ENCODE results near the gene MED25.
A peak's percentile ranks its signal among the peaks of the same experiment; 100 is the strongest.

MED25 gene

DNA sequence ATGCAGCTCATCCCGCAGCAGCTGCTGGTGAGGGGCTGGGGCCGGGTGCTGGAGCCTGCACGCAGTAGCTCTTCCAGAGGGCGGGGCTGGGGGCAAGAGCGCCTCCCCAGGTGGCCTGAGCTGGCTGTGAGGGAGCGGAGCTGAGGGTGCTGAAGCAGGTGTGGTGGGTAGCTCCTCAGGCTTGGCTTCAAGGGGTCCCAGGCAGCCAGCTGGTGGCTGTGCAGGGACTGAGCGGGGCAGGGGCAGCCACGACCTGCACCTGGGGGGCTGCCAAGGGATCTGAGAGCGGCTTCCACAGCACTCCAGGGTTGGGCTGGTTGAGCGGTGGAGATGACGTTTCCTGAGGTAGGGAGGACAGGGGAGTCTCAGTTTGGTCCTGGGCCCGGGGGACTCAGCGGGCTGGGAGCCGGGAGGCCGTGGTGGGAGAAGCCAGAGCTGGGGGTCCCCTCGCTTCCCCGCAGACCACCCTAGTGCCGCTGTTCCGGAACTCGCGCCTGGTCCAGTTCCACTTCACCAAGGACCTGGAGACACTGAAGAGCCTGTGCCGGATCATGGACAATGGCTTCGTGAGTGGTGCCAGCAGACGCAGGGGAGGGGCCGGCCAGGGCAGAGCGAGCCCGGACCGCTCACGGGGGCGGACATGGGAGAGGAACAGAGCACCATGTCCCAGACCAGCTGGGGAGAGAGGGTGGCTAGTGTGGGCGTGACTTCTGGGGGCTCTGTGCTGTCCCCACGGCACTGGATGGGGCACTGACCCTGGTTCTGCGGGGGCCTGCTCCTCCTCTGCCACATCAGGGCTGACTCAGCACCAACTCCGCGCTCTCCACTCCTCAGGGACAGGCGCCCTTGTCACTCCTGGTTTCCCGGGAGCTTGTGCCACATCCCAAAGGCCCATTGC, 40.2 kb downstream of the MED25 start:
- no peak for DNase-seq (ENCODE audit: low read depth, low spot score)

DNA sequence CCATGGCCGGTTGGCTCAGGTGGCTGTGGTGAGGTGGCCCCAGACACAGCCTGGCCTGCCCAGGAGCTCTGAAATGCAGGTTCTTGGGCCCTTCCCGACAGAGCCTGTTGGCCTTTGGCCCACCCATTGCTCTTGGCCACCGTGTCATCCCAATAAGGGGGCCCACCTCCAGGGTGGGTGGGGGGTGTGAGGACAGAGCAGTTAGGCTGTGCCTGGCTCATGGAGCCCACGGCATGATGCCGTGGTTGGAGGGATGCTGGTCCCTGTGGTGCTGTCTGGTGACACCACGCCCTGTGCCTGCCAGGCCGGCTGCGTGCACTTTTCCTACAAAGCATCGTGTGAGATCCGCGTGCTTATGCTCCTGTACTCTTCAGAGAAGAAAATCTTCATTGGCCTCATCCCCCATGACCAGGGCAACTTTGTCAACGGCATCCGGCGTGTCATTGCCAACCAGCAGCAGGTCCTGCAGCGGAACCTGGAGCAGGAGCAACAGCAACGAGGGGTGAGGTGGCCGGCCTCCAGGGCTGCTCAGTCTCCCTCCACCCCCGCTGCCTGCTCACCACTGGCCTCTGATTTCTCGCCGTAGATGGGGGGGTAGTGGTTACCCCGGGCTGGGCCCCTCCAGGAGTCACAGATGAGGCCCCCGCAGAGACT, 41.7 kb downstream of the MED25 start:
- no peak for DNase-seq (ENCODE audit: low read depth, low spot score)

DNA sequence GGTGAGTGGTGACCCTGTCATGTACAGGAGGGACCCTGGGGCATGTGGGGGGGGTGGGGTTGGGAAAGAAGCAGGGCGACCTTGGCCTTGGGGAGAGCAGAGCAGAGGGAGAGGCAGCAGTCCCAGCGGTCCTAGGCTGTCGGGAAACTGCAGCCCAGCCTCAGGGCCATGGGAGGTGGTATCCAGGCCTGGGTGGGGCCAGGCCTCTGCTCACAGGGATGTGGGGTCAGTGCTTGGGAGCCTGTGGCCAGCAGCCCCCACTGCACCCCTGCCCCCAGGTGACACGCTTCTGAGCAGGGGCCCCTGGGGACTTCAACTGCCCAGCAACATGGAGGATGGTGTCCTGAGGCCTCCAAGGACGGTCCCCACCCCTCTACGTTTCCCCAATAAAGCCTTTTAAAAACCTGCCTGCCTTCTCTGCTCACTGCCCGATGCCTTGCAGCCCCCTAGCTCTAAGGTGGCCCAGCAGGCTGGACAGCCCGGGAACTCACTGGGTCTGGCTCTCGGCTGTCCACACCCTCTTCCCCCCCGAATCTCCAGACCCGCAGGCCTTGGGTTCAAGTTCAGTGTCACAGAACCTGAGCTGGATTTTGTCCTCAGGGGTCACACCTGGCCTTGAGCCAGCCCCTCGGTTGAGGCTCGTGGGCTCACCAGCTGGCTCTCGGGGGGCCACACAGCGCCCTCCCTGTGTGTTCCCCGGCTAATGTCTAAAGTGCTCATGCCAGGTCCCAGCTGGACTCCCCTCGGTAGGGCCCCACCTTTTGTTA, 42.4 kb downstream of the MED25 start:
- DNase-seq (ENCODE audit: low read depth, low spot score), result no peak

DNA sequence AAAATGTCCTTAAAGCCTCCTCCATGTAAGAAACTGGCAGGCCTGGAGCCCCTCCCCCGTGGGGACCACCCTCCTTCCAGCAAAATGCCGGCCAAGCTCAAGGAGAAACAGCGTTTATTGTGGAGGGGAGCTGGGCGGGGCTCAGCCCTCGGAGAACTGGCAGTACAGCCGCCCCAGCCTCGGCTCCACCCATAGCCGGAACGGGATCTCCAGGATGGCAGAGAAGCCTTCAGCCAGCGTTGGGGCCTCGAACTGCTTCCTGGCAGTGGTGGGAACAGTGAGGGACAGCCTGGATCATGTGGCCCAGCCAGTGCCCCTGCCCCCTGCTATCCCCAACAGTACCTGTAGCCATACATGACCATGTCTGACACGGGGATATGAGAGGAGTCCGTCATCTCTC, 43.0 kb downstream of the MED25 start:
- DNase-seq (ENCODE audit: low read depth, low spot score), result no peak

DNA sequence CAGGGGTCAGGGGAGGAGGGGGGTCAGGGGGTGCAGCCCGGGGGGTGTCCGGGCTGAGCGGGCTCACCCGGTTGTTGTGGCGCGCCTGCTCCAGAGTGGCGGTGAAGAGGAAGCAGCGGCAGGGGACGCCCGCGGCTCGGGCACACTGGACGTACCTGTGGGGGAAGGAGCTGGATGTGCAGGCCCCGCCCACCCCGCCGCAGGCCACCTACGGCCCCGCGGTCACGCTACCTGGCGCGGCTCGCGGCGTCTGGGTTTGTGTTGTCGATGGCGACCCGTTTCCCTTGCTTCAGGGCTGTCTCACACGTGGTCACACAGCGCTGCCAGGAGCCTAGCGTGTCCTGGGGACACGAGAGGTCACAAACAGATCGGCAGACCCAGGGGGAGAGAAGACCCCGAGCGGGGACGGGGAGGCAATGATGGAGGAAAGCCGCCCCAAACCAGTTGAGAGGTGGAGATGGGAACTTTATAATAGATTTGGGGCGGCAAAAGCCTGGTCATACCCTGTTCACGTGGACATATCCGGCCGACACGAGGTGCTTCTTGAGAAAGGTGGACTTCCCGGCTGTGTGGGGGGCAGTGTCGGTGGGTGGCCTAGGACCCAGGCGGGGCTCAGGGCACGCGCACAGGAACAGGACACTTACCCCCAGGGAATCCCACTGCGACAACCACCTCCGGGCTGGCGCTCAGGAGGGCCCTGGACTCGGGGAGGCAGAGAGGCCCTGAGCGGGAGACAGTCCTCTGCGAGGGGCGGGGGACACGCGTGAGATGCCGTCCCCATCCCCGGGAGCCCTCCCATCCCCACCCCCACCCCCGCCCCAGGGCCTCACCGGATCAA, 43.7 kb downstream of the MED25 start:
- DNase-seq (ENCODE audit: low read depth, low spot score), result no peak

DNA sequence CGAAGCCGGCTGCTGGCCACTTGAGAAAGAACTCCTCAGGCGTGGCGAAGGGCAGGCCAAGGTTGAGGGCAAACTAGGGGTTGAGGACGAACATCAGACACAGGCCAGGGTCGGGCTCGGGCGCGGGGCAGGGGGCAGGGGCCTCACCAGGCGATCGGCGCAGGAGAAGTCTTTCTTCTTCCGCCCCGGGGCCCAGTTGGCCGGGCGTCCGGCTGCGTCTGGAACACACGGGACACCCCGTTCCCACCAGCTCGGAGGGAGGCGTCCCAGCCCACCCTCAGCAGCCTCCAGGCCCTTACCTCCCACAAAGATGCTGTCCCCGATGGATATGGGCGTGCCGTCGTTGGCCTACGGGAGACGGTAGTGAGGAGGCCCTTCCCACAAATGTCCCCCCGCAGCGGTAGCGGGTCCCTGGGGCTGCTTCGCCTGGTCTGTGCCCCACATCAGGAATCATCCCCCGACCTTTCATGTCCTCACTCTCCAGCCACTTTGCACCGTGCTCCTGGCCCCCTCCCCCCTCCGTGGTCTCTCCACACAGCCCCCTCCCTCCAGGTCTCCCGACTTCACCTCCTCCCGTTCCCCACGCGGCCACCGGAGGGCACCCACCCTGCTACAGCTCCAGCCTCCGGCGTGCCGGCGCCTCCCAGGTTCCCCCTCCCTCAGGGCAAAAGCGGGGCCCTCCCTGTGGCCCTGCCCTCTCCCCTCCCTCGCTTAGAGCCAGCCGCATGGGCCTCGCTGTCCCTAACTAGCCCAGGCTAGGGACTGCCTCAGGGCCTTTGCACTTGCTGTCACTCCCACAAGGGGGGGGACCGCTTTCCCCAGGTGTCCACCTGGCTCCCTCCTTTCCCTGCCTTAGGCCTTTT, 44.5 kb downstream of the MED25 start:
- DNase-seq (ENCODE audit: low read depth, low spot score), result no peak

DNA sequence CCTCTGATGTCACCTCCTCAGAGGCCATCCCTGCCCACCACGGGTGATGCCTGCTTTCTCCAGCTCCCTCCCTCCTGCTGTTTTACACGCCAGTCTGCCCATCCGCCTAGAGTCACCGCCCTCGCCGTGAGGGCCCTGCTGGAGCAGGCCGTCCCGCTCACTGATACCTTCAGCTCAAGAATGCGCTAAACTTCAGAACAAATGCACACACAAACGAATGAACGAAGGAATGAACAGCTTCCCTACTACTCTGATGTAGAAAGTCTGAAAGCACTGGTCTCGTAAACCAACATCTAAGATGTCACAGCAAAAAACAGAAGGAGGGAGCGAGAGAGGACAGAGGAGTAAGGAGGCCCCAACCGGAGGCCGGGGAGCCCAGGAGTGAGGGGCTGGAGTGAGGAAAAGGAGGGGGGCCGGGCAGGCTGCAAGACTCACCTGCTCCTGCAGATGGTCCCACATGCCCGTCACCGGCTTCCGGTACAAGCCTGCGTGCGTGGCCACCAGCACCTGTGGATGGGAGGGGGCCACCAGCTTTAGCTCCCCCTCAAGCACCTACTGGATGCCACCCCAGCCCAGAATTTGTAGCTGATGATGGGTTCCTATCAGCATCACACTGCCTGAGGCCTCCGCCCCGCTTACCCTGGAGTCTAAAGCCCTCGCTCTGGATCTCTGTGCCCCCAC, 45.3 kb downstream of the MED25 start:
- no peak for DNase-seq (ENCODE audit: low read depth, low spot score)

DNA sequence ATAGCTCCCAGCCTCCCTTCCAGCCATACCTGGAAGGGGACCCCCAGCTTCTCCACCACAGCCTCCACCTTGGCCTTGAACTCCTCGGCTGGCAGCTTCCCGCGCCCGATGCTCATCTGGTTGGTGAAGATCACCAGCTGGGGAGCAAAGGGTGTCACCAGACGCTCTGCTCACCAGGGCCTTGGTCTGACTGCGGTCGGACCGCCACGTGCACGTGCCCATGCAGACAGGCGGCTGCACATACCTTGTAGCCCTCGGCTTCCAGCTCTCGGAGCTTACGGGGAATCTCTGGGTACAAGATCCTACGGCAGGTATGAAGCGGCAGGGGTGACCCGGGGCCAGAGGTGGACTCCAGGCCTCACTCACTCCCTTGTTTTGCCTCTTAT, 45.8 kb downstream of the MED25 start:
- DNase-seq (ENCODE audit: low read depth, low spot score), result no peak

DNA sequence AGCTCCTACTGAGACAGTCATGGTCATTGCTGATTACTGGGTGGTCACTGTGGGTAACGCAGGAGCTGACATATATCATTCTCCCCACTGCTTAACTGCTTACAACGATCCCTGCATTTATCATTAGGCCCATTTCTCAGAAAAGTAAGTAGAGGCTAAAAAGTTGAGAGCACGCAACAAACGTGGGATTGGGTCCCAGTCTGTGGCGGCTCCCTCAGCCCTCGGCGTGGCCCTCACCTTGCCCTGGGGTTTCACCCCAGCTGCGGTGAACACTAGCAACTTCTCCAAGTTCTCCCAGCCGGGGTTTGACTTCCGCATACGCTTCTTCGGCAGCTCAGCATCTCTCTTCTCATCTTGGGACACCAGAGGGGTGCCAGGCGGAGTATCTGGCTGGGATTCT, 46.8 kb downstream of the MED25 start:
- no peak for DNase-seq (ENCODE audit: low read depth, low spot score)

DNA sequence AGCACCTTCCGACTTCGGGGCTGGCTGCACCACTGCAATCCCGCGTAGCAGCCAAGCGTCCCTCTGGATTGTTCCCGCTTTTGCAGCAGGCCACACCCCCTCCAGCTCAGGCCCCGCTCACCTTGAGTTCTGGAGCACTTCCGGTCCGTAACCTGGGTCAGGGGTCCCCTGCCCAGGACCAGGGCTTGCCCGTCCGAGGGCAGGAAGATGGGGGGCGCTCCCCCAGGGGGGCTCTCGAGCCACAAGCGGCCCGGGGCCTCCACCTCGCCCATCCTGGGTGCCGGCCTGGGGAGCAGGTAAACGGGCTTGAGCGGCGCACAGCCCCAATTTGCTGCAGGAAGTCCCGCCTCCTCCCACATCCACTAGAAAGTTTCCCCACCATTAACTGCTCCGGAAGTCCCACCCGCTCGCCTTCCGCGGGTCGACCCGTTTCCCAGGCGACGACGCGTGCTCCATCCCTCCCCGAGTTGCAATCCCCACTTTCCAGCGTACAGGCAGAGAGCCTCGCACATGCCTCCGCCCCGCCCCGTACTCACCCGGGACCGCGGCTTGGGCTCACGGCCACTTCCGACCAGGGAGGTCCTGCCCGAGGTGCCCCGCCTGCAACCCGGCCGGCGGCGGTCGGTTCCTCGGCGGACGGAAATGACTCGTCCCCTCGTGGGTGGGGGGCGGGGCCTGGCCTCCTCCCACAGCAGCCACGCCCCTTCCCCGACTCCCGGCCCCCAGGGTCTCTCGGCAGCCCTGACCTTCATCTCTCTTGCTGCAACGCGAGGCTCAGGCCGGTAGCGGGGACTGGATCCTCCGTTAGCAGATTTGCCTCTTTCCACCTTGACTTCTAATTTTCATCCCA, 49.1 kb downstream of the MED25 start, which contains the start of gene PNKP:
Gene PNKP, minus strand, starts transcription at position 644 of the 850 bp plus-strand sequence. Its CDS starts 372 bp downstream, at position 272.
- no peak for DNase-seq (ENCODE audit: low read depth, low spot score)

DNA sequence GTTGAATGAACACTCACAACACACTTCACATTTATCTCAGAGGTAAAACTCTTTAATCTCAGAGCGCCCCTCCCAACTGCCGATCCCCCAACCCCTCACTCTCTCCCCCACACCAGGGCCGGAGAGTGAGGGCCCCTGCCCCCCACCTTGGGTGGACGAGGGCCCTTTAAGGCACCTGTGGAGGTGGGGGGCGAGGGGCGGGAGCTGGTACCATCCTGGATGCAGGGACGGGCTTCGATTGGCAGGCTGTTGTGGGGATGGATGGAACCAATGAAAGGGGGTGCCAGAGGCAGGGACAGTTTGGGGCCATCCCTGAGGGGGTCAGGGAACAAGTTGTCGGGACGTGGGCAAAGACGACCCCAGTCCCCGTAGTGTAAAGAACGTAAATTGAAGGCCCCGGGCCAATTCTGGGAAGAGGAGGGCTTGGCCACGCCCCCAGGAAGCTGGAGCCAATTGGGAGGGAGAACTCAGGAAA, 51.0 kb downstream of the MED25 start:
- no peak for DNase-seq (ENCODE audit: low read depth, low spot score)

DNA sequence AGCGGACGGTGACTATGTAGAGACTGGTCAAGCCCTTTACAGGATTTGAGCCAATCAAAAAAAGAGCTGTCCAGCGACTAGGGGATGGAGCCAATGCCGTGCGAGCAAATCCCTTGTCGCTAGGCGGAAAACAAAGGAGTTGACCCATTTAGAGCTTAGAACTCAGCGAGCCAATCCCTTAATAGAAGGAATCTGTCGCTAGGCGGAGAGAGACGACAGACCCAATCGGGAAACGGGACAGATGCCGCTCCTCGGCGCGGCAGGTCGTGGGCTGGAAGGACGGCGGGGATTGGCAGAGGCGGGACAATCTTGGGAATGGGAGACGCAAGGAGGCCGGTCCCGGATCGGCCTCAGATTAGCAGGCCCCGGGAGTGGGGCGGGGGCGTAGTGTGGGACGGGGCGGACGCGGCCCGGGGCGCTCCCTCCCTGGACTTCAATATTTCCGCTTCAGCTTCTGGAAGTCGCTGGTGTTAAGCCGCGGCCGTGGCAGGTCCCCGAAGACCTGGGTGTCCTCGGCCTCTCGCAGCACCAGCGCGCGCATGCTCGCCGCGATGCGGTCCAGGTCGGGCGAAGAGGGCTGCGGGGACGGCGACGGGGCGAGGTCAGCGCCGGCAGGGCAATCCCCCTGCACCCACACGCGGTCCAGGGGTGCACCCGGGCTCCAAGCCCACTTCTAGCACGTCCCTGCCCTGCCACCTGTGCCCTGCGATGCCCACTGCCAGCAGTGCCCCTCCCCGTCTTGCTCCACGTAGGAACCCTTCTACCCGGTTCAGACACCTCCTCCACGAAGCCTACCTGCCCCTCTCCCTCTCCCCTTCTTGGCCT, 51.6 kb downstream of the MED25 start:
- peak; percentile 99 for DNase-seq (ENCODE audit: low read depth, low spot score)

DNA sequence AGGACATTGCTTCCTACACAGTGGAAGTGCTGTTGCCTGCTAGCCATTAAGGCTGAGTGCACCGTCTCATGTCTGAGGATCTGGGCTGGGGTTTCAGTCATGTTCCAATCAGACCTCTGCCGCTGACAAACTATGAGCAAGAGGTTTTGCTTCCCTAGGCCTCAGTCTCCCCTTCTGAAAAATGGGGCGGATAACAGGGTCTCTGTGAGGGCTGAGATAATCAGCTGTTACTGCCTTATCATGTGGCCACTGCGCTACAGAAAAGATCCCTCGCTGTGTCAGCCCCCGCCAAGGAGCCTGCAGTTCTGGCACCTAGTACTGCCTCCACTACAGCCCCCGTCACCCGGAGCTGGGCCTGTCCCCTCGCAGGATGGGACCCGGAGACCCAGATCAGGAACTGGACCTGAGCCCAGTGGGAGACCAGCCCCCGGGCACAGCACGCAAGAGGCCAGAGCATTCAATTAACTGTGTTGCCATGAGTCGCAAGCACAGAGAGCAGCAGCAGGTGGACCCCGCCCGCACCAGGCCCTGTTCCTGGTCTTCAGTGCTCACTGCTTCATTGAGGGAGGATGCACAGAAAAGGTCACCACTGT, 52.3 kb downstream of the MED25 start:
- no peak for DNase-seq (ENCODE audit: low read depth, low spot score)

DNA sequence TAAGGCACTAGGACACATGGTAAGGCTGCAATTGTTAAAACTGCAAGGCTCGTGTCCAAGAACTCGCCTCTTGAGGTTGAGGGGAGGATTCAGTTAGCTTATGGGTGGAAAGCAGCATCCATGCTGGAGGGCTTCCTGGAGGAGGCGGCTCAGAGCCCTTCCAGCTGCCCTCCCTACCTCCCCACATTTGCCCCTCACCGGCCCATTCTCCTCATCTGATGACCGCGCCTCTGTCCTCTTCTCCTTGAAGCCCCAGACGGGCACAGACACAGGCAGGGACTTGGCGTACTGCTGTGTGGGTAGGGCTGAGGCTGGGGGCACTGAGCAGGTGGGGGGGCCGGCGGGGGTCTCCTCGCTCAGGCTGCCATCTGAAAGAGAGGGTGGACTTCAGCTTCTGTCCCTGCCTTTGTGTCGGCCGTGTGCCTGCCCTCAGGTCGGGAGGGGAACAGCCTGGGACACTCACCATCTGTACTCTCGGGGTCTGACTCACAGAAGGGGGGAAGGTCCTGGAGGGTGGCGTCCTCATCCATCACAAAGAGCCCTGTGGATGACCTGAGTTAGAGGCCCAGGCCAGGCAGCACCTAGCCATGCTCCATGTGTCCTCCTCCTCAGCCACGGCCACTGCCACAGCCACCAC, 53.4 kb downstream of the MED25 start:
- no peak for DNase-seq (ENCODE audit: low read depth, low spot score)

DNA sequence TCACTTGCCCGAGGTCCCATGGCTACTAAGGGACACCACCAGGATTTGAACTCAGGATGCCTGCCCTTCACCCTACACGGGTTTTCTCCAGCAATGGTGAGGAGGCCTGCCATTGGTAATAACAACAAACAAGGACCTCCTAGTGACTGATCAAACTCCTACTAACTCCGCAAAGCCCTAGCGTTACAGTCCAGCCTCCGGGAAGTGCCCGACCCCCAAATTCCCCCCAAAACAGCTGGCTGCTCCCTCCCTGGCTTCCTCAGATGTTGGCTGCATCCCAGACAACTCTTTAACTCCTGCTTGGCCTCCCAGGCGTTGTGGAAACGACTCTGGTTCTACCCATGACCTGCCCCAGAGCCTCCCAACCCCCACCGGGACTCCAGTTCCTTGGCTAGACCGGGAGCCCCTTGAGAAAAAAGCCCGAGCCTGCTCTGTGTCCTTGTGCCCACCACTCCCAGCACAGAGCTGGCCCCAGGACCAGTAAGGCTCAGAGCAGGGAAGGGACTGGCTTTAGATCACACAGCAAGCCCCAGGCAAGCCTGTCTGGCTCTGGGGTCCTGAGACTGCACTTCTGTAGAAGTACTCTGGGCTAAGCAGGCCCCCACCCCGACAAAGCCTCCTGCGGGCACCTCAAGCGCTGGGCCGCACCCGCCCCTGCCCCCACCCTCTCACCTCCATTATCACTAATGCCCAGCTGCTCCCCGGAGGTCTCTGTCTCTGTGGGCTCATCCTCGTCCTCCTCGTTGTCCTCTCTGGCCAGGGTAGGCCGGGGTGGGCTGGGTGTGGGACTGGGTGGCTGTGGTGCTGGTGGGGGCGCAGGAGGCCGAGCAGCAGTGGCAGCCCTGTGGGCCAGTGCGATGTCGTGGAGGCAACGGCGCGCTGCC, 54.4 kb downstream of the MED25 start:
- no peak for DNase-seq (ENCODE audit: low read depth, low spot score)

DNA sequence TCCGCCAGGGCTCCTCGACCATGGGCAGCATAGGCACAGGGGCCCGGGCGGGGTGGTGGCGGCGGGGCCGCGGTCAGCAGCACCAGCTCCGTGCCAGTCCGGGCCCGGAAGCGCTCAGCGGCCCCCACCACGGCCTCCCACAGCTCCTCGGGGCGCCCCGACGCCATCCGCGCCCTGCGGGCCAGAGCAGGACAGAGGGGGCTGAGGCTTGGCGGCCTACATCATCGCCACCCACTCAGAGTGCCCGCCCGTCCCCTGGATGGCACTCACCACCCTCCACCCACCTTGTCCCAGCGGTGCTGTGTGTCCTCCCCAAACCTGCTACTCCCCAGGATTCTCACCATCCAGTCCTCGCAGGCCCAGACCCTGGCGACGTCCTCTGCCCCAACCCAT, 55.0 kb downstream of the MED25 start:
- no peak for DNase-seq (ENCODE audit: low read depth, low spot score)

Data from smooth muscle cell of the brain vasculature (primary cell).